Common myeloid progenitor, CD34-positive (primary cell): ENCODE results near the gene CMTM8.
A peak's percentile ranks its signal among the peaks of the same experiment; 100 is the strongest.

Experiments used
- CTCF ChIA-PET: fragments of 350-600 bp; sonication (Branson Sonifier 250); formaldehyde crosslinking; loops from one replicate; lab custom pipeline; 2021; ENCODE audit warnings: antibody characterized with exemption; lab: Charles Lee
- POLR2A ChIA-PET: fragments of 350-600 bp; sonication (Branson Sonifier 250); formaldehyde crosslinking; loops from one replicate; lab custom pipeline; 2021; ENCODE audit warnings: antibody characterized with exemption; lab: Charles Lee
- DNase-seq, 3 donors: peaks; one replicate each; pipeline versions ENCODE4 v3.0.0 to v3.0.0-alpha.2; 2013
- H3K27ac ChIP-seq, 2 experiments: 1 replicate in 1 of 2; 2 replicates in 1 of 2; pipeline ENCODE4 v1.7.0; 2013; ENCODE audit warnings: inconsistent platforms in 2 of 2, low read length in 2 of 2, mild to moderate bottlenecking in 2 of 2, low read depth in 1 of 2, moderate library complexity in 1 of 2; ENCODE audit not compliant: severe bottlenecking in 2 of 2, insufficient read depth in 1 of 2, poor library complexity in 1 of 2
- H3K27me3 ChIP-seq, 5 experiments: replicated peaks in 2 of 5; 1 replicate in 3 of 5; 2 replicates in 2 of 5; pipeline versions ENCODE4 v1.6.1 to v1.7.0; 2013; ENCODE audit warnings: low read length in 4 of 5, mild to moderate bottlenecking in 2 of 5, moderate library complexity in 2 of 5, inconsistent platforms in 1 of 5; ENCODE audit not compliant: insufficient read depth in 5 of 5, control insufficient read depth in 4 of 5
- H3K36me3 ChIP-seq, 4 experiments: 1 replicate in 2 of 4; 2 replicates in 2 of 4; pipeline versions ENCODE4 v1.6.1 to v1.7.0; 2013; ENCODE audit warnings: low read length in 3 of 4, control low read depth in 1 of 4, mild to moderate bottlenecking in 1 of 4; ENCODE audit not compliant: control insufficient read depth in 4 of 4, insufficient read depth in 4 of 4
- H3K4me1 ChIP-seq, 4 experiments: 1 replicate in 3 of 4; 2 replicates in 1 of 4; pipeline versions ENCODE4 v1.6.1 to v1.7.1; 2013; ENCODE audit warnings: low read length in 3 of 4, mild to moderate bottlenecking in 3 of 4, control low read depth in 1 of 4, inconsistent platforms in 1 of 4, moderate library complexity in 1 of 4; ENCODE audit not compliant: control insufficient read depth in 4 of 4, insufficient read depth in 4 of 4; ENCODE audit errors: control extremely low read depth in 1 of 4
- H3K4me3 ChIP-seq, 7 experiments: 1 replicate in 4 of 7; 2 replicates in 3 of 7; pipeline versions ENCODE4 v1.5.1 to v1.7.0; 2013; ENCODE audit warnings: mild to moderate bottlenecking in 7 of 7, low read length in 6 of 7, moderate library complexity in 6 of 7, inconsistent platforms in 2 of 7, low read depth in 2 of 7, control low read depth in 1 of 7; ENCODE audit not compliant: insufficient read depth in 4 of 7, control insufficient read depth in 1 of 7; ENCODE audit errors: extremely low read depth in 1 of 7
- H3K9me3 ChIP-seq, 5 experiments: 1 replicate in 4 of 5; 2 replicates in 1 of 5; pipeline versions ENCODE4 v1.6.1 to v1.7.1; 2013; ENCODE audit warnings: low read length in 4 of 5, mild to moderate bottlenecking in 2 of 5, inconsistent platforms in 1 of 5, low read depth in 1 of 5, moderate library complexity in 1 of 5; ENCODE audit not compliant: control insufficient read depth in 4 of 5, insufficient read depth in 2 of 5; ENCODE audit errors: control extremely low read depth in 1 of 5
- WGBS: methylation state at CpG from one replicate; pipeline ENCODE4 v1.1.5; 2013; ENCODE audit not compliant: insufficient coverage; 5-methylcytosine and 5-hydroxymethylcytosine counted together

CMTM8 gene

GRCh38 chr3:32290619-32291018 is 52.1 kb downstream of the CMTM8 start:
- ChIA-PET CTCF (interaction anchor here (1.8 kb wide), 1 partner anchor 114 kb away, joined by 6 read pairs; no protein-coding TSS in a partner anchor), POLR2A (no interaction called here)
- no peaks in the 10 kb centered on the region for H3K27me3 ChIP-seq
- DNase-seq = no peak
- peaks cover 4 to 31% (median 17%) of the 10 kb centered on the region in 4 experiments for H3K4me1 ChIP-seq
- no peak overlapping the region for H3K27ac ChIP-seq
- no peaks in the 10 kb centered on the region for H3K9me3 ChIP-seq
- 96% methylated on average over 3 of the region's 3 CpGs for WGBS
- no peaks in the 10 kb centered on the region for H3K36me3 ChIP-seq
- no peak overlapping the region for H3K4me3 ChIP-seq

GRCh38 chr3:32292085-32292796 is 53.8 kb downstream of the CMTM8 start:
- H3K4me1 ChIP-seq = peaks cover 4 to 18% (median 11%) of the 10 kb centered on the region in 4 experiments
- H3K4me3 ChIP-seq = no peak overlapping the region
- POLR2A ChIA-PET = no interaction called here
- no peaks in the 10 kb centered on the region for H3K9me3 ChIP-seq
- DNase-seq = no peak
- CTCF ChIA-PET = interaction anchor here (0.9 to 3.2 kb wide), 11 partner anchors 9 to 115 kb away, joined by 3 to 15 read pairs (median 3); partner anchors contain the start of gene CMTM8
- WGBS = 87% methylated on average over 5 of the region's 7 CpGs
- no peaks in the 10 kb centered on the region for H3K27me3 ChIP-seq
- no peaks in the 10 kb centered on the region for H3K36me3 ChIP-seq
- no peak overlapping the region for H3K27ac ChIP-seq

GRCh38 chr3:32293903-32294302 is 55.4 kb downstream of the CMTM8 start:
- DNase-seq = no peak
- Histone ChIP-seq H3K4me1 (peaks cover 2 to 16% (median 9%) of the 10 kb centered on the region in 4 experiments), H3K4me3 (no peak overlapping the region), H3K9me3 (no peaks in the 10 kb centered on the region), H3K36me3 (no peaks in the 10 kb centered on the region), H3K27me3 (no peaks in the 10 kb centered on the region), H3K27ac (no peak overlapping the region)
- WGBS = 96% methylated on average over 3 of the region's 3 CpGs
- POLR2A ChIA-PET = no interaction called here
- CTCF ChIA-PET = interaction anchor here (0.8 to 7.6 kb wide), 8 partner anchors 10 to 118 kb away, joined by 3 to 76 read pairs (median 8); partner anchors contain the start of gene CMTM8

- Histone ChIP-seq H3K36me3 (no peaks in the 10 kb centered on the region), H3K9me3 (no peaks in the 10 kb centered on the region), H3K4me1 (peaks cover 0 to 10% (median 5%) of the 10 kb centered on the region in 4 experiments), H3K27ac (no peak overlapping the region), H3K4me3 (peak overlapping the region in 2 of 7 experiments; percentile 4 to 34), H3K27me3 (no peaks in the 10 kb centered on the region)
- DNase-seq = peak; percentile 61 to 75 (median 63)
- POLR2A ChIA-PET = interaction anchor here (0.6 kb wide), 1 partner anchor 22 kb away, joined by 3 read pairs; no protein-coding TSS in a partner anchor
- CTCF ChIA-PET = interaction anchor here (0.6 to 7.6 kb wide), 30 partner anchors 8 to 412 kb away, joined by 3 to 76 read pairs (median 4); no protein-coding TSS in a partner anchor
- WGBS = 67% methylated on average over 3 of the region's 8 CpGs
Observed at GRCh38 chr3:32296251-32297204, 58.0 kb downstream of the CMTM8 start.

- POLR2A ChIA-PET = interaction anchor here (0.6 kb wide), 2 partner anchors 21 to 236 kb away, joined by 3 to 4 read pairs; no protein-coding TSS in a partner anchor
- peaks cover 0 to 5% (median 1%) of the 10 kb centered on the region in 4 experiments for H3K4me1 ChIP-seq
- H3K9me3 ChIP-seq = no peaks in the 10 kb centered on the region
- no CpG with 5 or more reads among the region's 5 CpGs for WGBS
- H3K36me3 ChIP-seq = no peaks in the 10 kb centered on the region
- H3K27me3 ChIP-seq = no peaks in the 10 kb centered on the region
- DNase-seq = no peak
- no peak overlapping the region for H3K4me3 ChIP-seq
- CTCF ChIA-PET = interaction anchor here (0.6 to 7.6 kb wide), 23 partner anchors 9 to 413 kb away, joined by 3 to 76 read pairs (median 4); no protein-coding TSS in a partner anchor
- no peak overlapping the region for H3K27ac ChIP-seq
Observed at GRCh38 chr3:32297366-32297765, 58.9 kb downstream of the CMTM8 start.

- no peak overlapping the region for H3K27ac ChIP-seq
- H3K36me3 ChIP-seq = no peaks in the 10 kb centered on the region
- H3K9me3 ChIP-seq = no peaks in the 10 kb centered on the region
- H3K4me3 ChIP-seq = no peak overlapping the region
- H3K27me3 ChIP-seq = no peaks in the 10 kb centered on the region
- ChIA-PET CTCF (interaction anchor here (0.8 to 3.1 kb wide), 4 partner anchors 9 to 122 kb away, joined by 3 to 10 read pairs (median 4); no protein-coding TSS in a partner anchor), POLR2A (interaction anchor here (0.6 kb wide), 1 partner anchor 435 kb away, joined by 7 read pairs; no protein-coding TSS in a partner anchor)
- peaks cover 0 to 27% (median 9%) of the 10 kb centered on the region in 4 experiments for H3K4me1 ChIP-seq
- no peak for DNase-seq
- WGBS = no CpG with 5 or more reads among the region's 2 CpGs
Observed at GRCh38 chr3:32301426-32301825, 62.9 kb downstream of the CMTM8 start.
